IMR-90 (cell line): ENCODE results near the gene CCDC50. TPM values are rescaled to one million over a fixed set of nuclear protein-coding genes. Genes with fewer than 3 reads are reported as not detected.

Experiments used
- ATAC-seq: fragments of 200-7000 bp; cut with Tn5 transposase; 2 replicates; pipeline ENCODE4 v1.9.1; 2020; ENCODE audit warnings: low read depth, mild to moderate bottlenecking, moderate library complexity
- BruUV-seq: library from RNA; stranded (reverse); fragments of 400-500 nt; replicated peaks from 2 replicates; lab custom pipeline; 2021; lab: Mats Ljungman, UMichigan
- CTCF ChIA-PET: fragments of 300-600 bp; formaldehyde crosslinking; extraction: SDS; loops from one replicate; lab custom pipeline; 2021; ENCODE audit warnings: antibody characterized with exemption; lab: Yijun Ruan, JAX
- POLR2A ChIA-PET: fragments of 300-600 bp; sonication (Branson Sonifier 250); formaldehyde crosslinking; loops from one replicate; lab custom pipeline; 2022; ENCODE audit warnings: antibody characterized with exemption; ENCODE audit not compliant: unreplicated experiment; lab: Charles Lee
- DNase-seq: peaks from one replicate; pipeline ENCODE4 v3.0.0; 2013
- H2AFZ ChIP-seq: replicated peaks from 2 replicates; pipeline ENCODE3; 2013; ENCODE audit warnings: low read length, mild to moderate bottlenecking; ENCODE audit not compliant: poor library complexity
- H2AK5ac ChIP-seq: 2 replicates; pipeline ENCODE4 v1.6.1; 2013; ENCODE audit warnings: low read depth, low read length, inconsistent platforms
- H2AK9ac ChIP-seq: replicated peaks from 2 replicates; pipeline ENCODE3; 2013; ENCODE audit warnings: mild to moderate bottlenecking, low read depth, low read length, moderate library complexity; ENCODE audit not compliant: poor library complexity
- H2BK120ac ChIP-seq: 2 replicates; pipeline ENCODE4 v1.6.1; 2013; ENCODE audit warnings: low read depth, low read length, inconsistent platforms
- H2BK15ac ChIP-seq: 3 replicates; pipeline ENCODE4 v1.6.1; 2013; ENCODE audit warnings: low read depth, low read length, inconsistent platforms
- H2BK20ac ChIP-seq: 2 replicates; pipeline ENCODE4 v1.6.1; 2013; ENCODE audit warnings: low read depth, mild to moderate bottlenecking, inconsistent platforms, low read length, moderate library complexity
- H2BK5ac ChIP-seq: 2 replicates; pipeline ENCODE4 v1.6.1; 2013; ENCODE audit warnings: mild to moderate bottlenecking, low read depth, low read length, inconsistent platforms; ENCODE audit not compliant: poor library complexity, severe bottlenecking
- H3K14ac ChIP-seq: replicated peaks from 2 replicates; pipeline ENCODE4 v1.6.1; 2013; ENCODE audit warnings: low read depth, low read length, inconsistent platforms
- H3K18ac ChIP-seq: 2 replicates; pipeline ENCODE4 v1.6.1; 2013; ENCODE audit warnings: low read depth, low read length, control low read depth
- H3K23ac ChIP-seq: 2 replicates; pipeline ENCODE4 v1.6.1; 2013; ENCODE audit warnings: low read depth, low read length, inconsistent platforms
- H3K27ac ChIP-seq: 2 replicates; pipeline ENCODE4 v1.5.1; 2013; ENCODE audit warnings: mild to moderate bottlenecking, control low read depth, low read length; ENCODE audit not compliant: insufficient read depth
- H3K27me3 ChIP-seq: 2 replicates; pipeline ENCODE4 v1.6.1; 2013; ENCODE audit warnings: low read length; ENCODE audit not compliant: control insufficient read depth, insufficient read depth
- H3K36me3 ChIP-seq: 2 replicates; pipeline ENCODE4 v1.6.1; 2013; ENCODE audit warnings: low read length, mixed read lengths; ENCODE audit not compliant: control insufficient read depth, insufficient read depth
- H3K4ac ChIP-seq: 2 replicates; pipeline ENCODE4 v1.6.1; 2013; ENCODE audit warnings: low read depth, low read length, inconsistent platforms
- H3K4me1 ChIP-seq: 2 replicates; pipeline ENCODE4 v1.6.1; 2013; ENCODE audit warnings: low read length, mixed read lengths; ENCODE audit not compliant: control insufficient read depth, insufficient read depth
- H3K4me2 ChIP-seq: 2 replicates; pipeline ENCODE4 v1.6.1; 2013; ENCODE audit warnings: low read depth, mild to moderate bottlenecking, control low read depth, low read length, moderate library complexity
- H3K4me3 ChIP-seq: 2 replicates; pipeline ENCODE4 v1.5.1; 2013; ENCODE audit warnings: low read depth, mild to moderate bottlenecking, control low read depth, low read length, moderate library complexity; ENCODE audit not compliant: insufficient read depth
- H3K56ac ChIP-seq: 2 replicates; pipeline ENCODE4 v1.6.1; 2013; ENCODE audit warnings: low read length, inconsistent platforms; ENCODE audit not compliant: insufficient read depth; ENCODE audit errors: extremely low read depth
- H3K79me1 ChIP-seq, 2 experiments: 2 replicates each; pipeline ENCODE4 v1.6.1; 2013; ENCODE audit warnings: low read length in 2 of 2, inconsistent platforms in 1 of 2, low read depth in 1 of 2
- H3K9ac ChIP-seq: 2 replicates; pipeline ENCODE4 v1.6.1; 2013; ENCODE audit warnings: low read depth, low read length, control low read depth
- H3K9me1 ChIP-seq: 2 replicates; pipeline ENCODE4 v1.6.1; 2013; ENCODE audit warnings: low read length, inconsistent platforms; ENCODE audit not compliant: insufficient read depth
- H3K9me3 ChIP-seq: 2 replicates; pipeline ENCODE4 v1.6.1; 2013; ENCODE audit warnings: low read length; ENCODE audit not compliant: control insufficient read depth, insufficient read depth
- H4K20me1 ChIP-seq: 2 replicates; pipeline ENCODE4 v1.6.1; 2013; ENCODE audit warnings: low read length, inconsistent platforms; ENCODE audit not compliant: insufficient read depth
- H4K5ac ChIP-seq: 2 replicates; pipeline ENCODE4 v1.6.1; 2013; ENCODE audit warnings: mild to moderate bottlenecking, low read depth, low read length, control low read depth
- H4K8ac ChIP-seq, 2 experiments: 2 replicates each; pipeline ENCODE4 v1.6.1; 2013; ENCODE audit warnings: low read depth in 2 of 2, low read length in 2 of 2, control low read depth in 1 of 2, inconsistent platforms in 1 of 2
- H4K91ac ChIP-seq: 2 replicates; pipeline ENCODE4 v1.6.1; 2013; ENCODE audit warnings: low read depth, low read length, inconsistent platforms; ENCODE audit not compliant: insufficient read depth
- CEBPB ChIP-seq: IDR thresholded peaks from 2 replicates; pipeline ENCODE4 v1.6.1; 2012; ENCODE audit warnings: low read depth, low read length, improper control_type of control experiment
- MAFK ChIP-seq: IDR thresholded peaks from 2 replicates; pipeline ENCODE4 v1.6.1; 2012; ENCODE audit warnings: low read depth, low read length, improper control_type of control experiment
- MAZ ChIP-seq: IDR thresholded peaks from 2 replicates; pipeline ENCODE4 v1.6.1; 2012; ENCODE audit warnings: low read depth, mild to moderate bottlenecking, low read length, improper control_type of control experiment, moderate library complexity, borderline replicate concordance
- WGBS, 2 experiments: methylation state at CpG; one replicate each; pipeline versions ENCODE4 v1.1.5 to v1.1.7; 2013; ENCODE audit warnings: missing lambda C conversion rate in 2 of 2; ENCODE audit not compliant: insufficient read length in 1 of 2; ENCODE audit errors: extremely low coverage in 2 of 2; 5-methylcytosine and 5-hydroxymethylcytosine counted together
- dilution Hi-C: fragments of 300-500 bp; cut with HindIII; formaldehyde crosslinking; loops from one replicate; pipeline ENCODE4 v1.14.3; 2018; ENCODE audit warnings: low sequenced_read_pairs; ENCODE audit not compliant: unreplicated experiment
- in situ Hi-C: fragments of 300-500 bp; cut with MboI; formaldehyde crosslinking; loops from 3 replicates; pipeline ENCODE4 v1.14.3; 2019; ENCODE audit warnings: low sequenced_read_pairs, inconsistent platforms, mixed read lengths
- intact Hi-C: fragments of 100-400 bp; cut with micrococcal nuclease; formaldehyde crosslinking; loops from 2 replicates; pipeline ENCODE4 v1.10.0; 2022
- polyA plus RNA-seq, 3 experiments: library from polyadenylated mRNA; depleted of rRNA; stranded (reverse); fragments of >200 nt; gene quantifications; 2 replicates each; pipeline ENCODE4 v1.2.3, GENCODE V29; 2012; ENCODE audit warnings: low replicate concordance in 1 of 3
- total RNA-seq: library from RNA; depleted of rRNA; stranded (reverse); fragments of >200 nt; gene quantifications from 2 replicates; pipeline ENCODE4 v1.2.3, GENCODE V29; 2012
- TF ChIP-seq, protein P1 (sequence below): fragments of 150-350 bp; IDR thresholded peaks from 2 replicates; pipeline ENCODE4 v1.6.1; 2016; ENCODE audit warnings: low read depth, mild to moderate bottlenecking, low read length, moderate library complexity, borderline replicate concordance

CCDC50 gene
- total and polyA plus RNA-seq, 2 of the 4 experiments (the other 2 are of a cell fraction) = 59.0 to 63.1 TPM

DNA sequence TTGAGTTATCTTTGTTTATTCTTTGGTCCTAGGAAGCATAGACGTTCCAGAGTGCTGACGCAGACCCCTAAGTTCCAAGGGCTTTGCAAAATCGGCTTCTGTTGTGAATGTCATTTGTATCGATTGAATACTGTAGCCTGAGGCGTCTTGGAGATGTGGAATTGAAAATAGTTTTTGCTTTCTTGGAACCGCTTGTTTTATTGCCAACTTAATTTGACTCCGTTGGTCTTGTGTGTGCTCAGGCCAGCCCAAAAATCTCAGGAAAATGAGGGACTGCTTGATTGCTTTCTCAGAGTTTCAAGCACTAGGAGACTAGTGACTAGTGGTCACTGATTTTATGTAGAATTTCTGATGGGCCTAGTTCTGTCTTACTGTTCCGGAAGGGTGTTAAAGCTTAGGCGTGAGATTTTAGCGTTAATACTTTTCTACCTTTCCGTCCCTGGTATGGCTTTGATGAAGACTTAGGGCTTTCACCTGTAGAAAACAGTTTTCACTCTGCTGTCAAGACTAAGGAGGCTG, 1.4 kb downstream of the CCDC50 start:
- Histone ChIP-seq H3K27ac (peak overlapping the region; percentile 100), H3K14ac (peak overlapping the region; percentile 98), H4K91ac (peak overlapping the region; percentile 96), H3K23ac (peak overlapping the region; percentile 100), H3K9me1 (peaks cover 6% of the 10 kb centered on the region; the same call in 1 of the 2 replicates), H3K4me2 (peak overlapping the region; percentile 95), H3K9ac (peak overlapping the region; percentile 100), H3K4ac (peak overlapping the region; percentile 99), H2BK15ac (peak overlapping the region; percentile 88), H3K79me1 (peaks cover 6 to 33% of the 10 kb centered on the region in 2 experiments), H2AK5ac (peak overlapping the region; percentile 94), H3K4me1 (peaks cover 10% of the 10 kb centered on the region), H2BK5ac (peak overlapping the region; percentile 99), H3K36me3 (no peaks in the 10 kb centered on the region), H2AFZ (peak overlapping the region; percentile 89), H3K9me3 (no peaks in the 10 kb centered on the region), H2BK20ac (peak overlapping the region; percentile 84), H2BK120ac (peak overlapping the region; percentile 95), H3K27me3 (no peaks in the 10 kb centered on the region), H2AK9ac (peak overlapping the region; percentile 95), H4K20me1 (peaks cover 3% of the 10 kb centered on the region; the same call in 1 of the 2 replicates), H3K56ac (peak overlapping the region; percentile 100), H4K5ac (peak overlapping the region; percentile 91; the same call in 1 of the 2 replicates), H3K4me3 (peak overlapping the region; percentile 86), H4K8ac (peak overlapping the region; percentile 75 to 82), H3K18ac (peak overlapping the region; percentile 98)
- BruUV-seq = TSS peak; percentile 63
- POLR2A ChIA-PET = interaction anchor here (0.6 to 0.9 kb wide), 3 partner anchors 42 to 841 kb away, joined by 3 to 4 read pairs (median 3); no protein-coding TSS in a partner anchor
- DNase-seq (peak; percentile 93), ATAC-seq (peak; percentile 58)
- 0% methylated on average over 5 of the region's 11 CpGs; no CpG with 5 or more reads in 1 of the 2 experiments for WGBS, 2 experiments
- in situ Hi-C loops = loop anchor here (25.0 kb wide), 1 partner anchor 1557 kb away; no protein-coding TSS in a partner anchor
- intact Hi-C loops = loop anchor here (2.0 to 5.0 kb wide), 2 partner anchors 47 to 58 kb away; no protein-coding TSS in a partner anchor
- dilution Hi-C loops = no loop called here
- CTCF ChIA-PET = no interaction called here
- TF ChIP-seq MAFK = peak; percentile 42; the same call in 1 of the 2 replicates
- no peak for TF ChIP-seq MAZ
- TF ChIP-seq, protein P1, sequence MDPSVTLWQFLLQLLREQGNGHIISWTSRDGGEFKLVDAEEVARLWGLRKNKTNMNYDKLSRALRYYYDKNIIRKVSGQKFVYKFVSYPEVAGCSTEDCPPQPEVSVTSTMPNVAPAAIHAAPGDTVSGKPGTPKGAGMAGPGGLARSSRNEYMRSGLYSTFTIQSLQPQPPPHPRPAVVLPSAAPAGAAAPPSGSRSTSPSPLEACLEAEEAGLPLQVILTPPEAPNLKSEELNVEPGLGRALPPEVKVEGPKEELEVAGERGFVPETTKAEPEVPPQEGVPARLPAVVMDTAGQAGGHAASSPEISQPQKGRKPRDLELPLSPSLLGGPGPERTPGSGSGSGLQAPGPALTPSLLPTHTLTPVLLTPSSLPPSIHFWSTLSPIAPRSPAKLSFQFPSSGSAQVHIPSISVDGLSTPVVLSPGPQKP = no peak
- peak; percentile 48; the same call in 1 of the 2 replicates for TF ChIP-seq CEBPB
